H1 (cell line): ENCODE results near the gene LAIR2. TPM values are rescaled to one million over a fixed set of nuclear protein-coding genes. Genes with fewer than 3 reads are reported as not detected.
A peak's percentile ranks its signal among the peaks of the same experiment; 100 is the strongest.

ENCODE experiments used
- CTCF ChIA-PET: fragments of 300-600 bp; sonication (Branson Sonifier 250); formaldehyde crosslinking; loops from one replicate; lab custom pipeline; 2021; ENCODE audit not compliant: partially characterized antibody; lab: Charles Lee
- POLR2A ChIA-PET: fragments of 300-600 bp; sonication (Branson Sonifier 250); formaldehyde crosslinking; loops from one replicate; lab custom pipeline; 2021; ENCODE audit warnings: inconsistent platforms; ENCODE audit not compliant: partially characterized antibody; lab: Charles Lee
- DNase-seq, 2 experiments: peaks; one replicate each; pipeline versions ENCODE4 v3.0.0 to v3.0.0-alpha.2; 2010 to 2022; ENCODE audit warnings: low spot score in 2 of 2, low read depth in 1 of 2, mixed read lengths in 1 of 2
- FAIRE-seq: peaks from 2 replicates; lab custom pipeline; 2011; peaks lifted over from hg19 to GRCh38; lab: Jason Lieb, UNC
- H2AFZ ChIP-seq: 2 replicates; pipeline ENCODE4 v1.8.1; 2012; ENCODE audit warnings: low read length, inconsistent platforms
- H2AK5ac ChIP-seq: 2 replicates; pipeline ENCODE4 v1.6.1; 2013; ENCODE audit warnings: low read depth, low read length
- H2BK120ac ChIP-seq: replicated peaks from 2 replicates; pipeline ENCODE3; 2013; ENCODE audit warnings: low read depth, low read length, inconsistent platforms
- H2BK12ac ChIP-seq: 2 replicates; pipeline ENCODE4 v1.6.1; 2013; ENCODE audit warnings: low read depth, low read length
- H2BK15ac ChIP-seq: 2 replicates; pipeline ENCODE4 v1.6.1; 2013; ENCODE audit warnings: low read length
- H2BK20ac ChIP-seq: 2 replicates; pipeline ENCODE4 v1.6.1; 2013; ENCODE audit warnings: low read length
- H2BK5ac ChIP-seq: 2 replicates; pipeline ENCODE4 v1.6.1; 2013; ENCODE audit warnings: low read depth, low read length
- H3K14ac ChIP-seq: 2 replicates; pipeline ENCODE4 v1.6.1; 2013; ENCODE audit warnings: inconsistent platforms; ENCODE audit not compliant: insufficient read length
- H3K18ac ChIP-seq: 2 replicates; pipeline ENCODE4 v1.6.1; 2013; ENCODE audit warnings: low read length; ENCODE audit errors: extremely low read depth
- H3K23ac ChIP-seq: 2 replicates; pipeline ENCODE4 v1.6.1; 2013; ENCODE audit warnings: inconsistent platforms; ENCODE audit not compliant: insufficient read length
- H3K23me2 ChIP-seq: 2 replicates; pipeline ENCODE4 v1.6.1; 2013; ENCODE audit warnings: low read depth, low read length
- H3K27ac ChIP-seq: 2 replicates; pipeline ENCODE4 v1.6.1; 2011; ENCODE audit warnings: low read depth, low read length, inconsistent platforms
- H3K27me3 ChIP-seq, 4 experiments: replicated peaks in 1 of 4; 1 replicate in 1 of 4; 2 replicates in 3 of 4; pipeline versions ENCODE4 v1.6.1 to v1.8.1; 2011 to 2013; ENCODE audit warnings: low read length in 3 of 4, mild to moderate bottlenecking in 3 of 4, inconsistent platforms in 2 of 4, mixed read lengths in 2 of 4, moderate library complexity in 1 of 4; ENCODE audit not compliant: control insufficient read depth in 3 of 4, insufficient read depth in 3 of 4; ENCODE audit errors: extremely low read depth in 1 of 4
- H3K36me3 ChIP-seq, 4 experiments: 2 replicates each; pipeline versions ENCODE4 v1.6.1 to v1.8.1; 2011 to 2013; ENCODE audit warnings: mild to moderate bottlenecking in 4 of 4, low read length in 3 of 4, moderate library complexity in 2 of 4, control low read depth in 1 of 4, inconsistent platforms in 1 of 4; ENCODE audit not compliant: insufficient read depth in 4 of 4, control insufficient read depth in 2 of 4
- H3K4ac ChIP-seq: replicated peaks from 2 replicates; pipeline ENCODE3; 2013; ENCODE audit warnings: low read length, low read depth, mixed read lengths, inconsistent platforms; ENCODE audit not compliant: insufficient read length
- H3K4me1 ChIP-seq, 4 experiments: replicated peaks in 1 of 4; 1 replicate in 1 of 4; 2 replicates in 3 of 4; pipeline versions ENCODE4 v1.6.1 to v1.8.1; 2011 to 2013; ENCODE audit warnings: low read length in 3 of 4, inconsistent platforms in 2 of 4, mixed read lengths in 1 of 4; ENCODE audit not compliant: insufficient read depth in 4 of 4, control insufficient read depth in 3 of 4
- H3K4me2 ChIP-seq, 2 experiments: 2 replicates each; pipeline versions ENCODE4 v1.6.1 to v1.8.1; 2011 to 2013; ENCODE audit warnings: low read depth in 2 of 2, low read length in 2 of 2, control low read depth in 1 of 2, inconsistent platforms in 1 of 2, mild to moderate bottlenecking in 1 of 2; ENCODE audit not compliant: insufficient read depth in 1 of 2
- H3K4me3 ChIP-seq, 4 experiments: fragments of 200-600, 300-600 bp in 1 of 4; sonication (generic), shearing (Covaris generic), sonication (Bioruptor Twin) in 1 of 4; 2 replicates each; pipeline versions ENCODE4 v1.5.1 to v1.8.1; 2011 to 2016; ENCODE audit warnings: low read length in 4 of 4, low read depth in 3 of 4, control low read depth in 2 of 4, inconsistent platforms in 2 of 4, mild to moderate bottlenecking in 2 of 4, mixed read lengths in 1 of 4, moderate library complexity in 1 of 4; ENCODE audit not compliant: insufficient read depth in 2 of 4; ENCODE audit errors: extremely low read depth in 1 of 4
- H3K56ac ChIP-seq: replicated peaks from 2 replicates; pipeline ENCODE3; 2013; ENCODE audit warnings: low read depth, mild to moderate bottlenecking, mixed read lengths, low read length, inconsistent platforms; ENCODE audit not compliant: insufficient read length
- H3K79me1 ChIP-seq: 2 replicates; pipeline ENCODE4 v1.6.1; 2013; ENCODE audit warnings: low read depth, low read length, control low read depth
- H3K79me2 ChIP-seq, 2 experiments: 2 replicates each; pipeline versions ENCODE4 v1.6.1 to v1.8.1; 2012 to 2013; ENCODE audit warnings: low read length in 2 of 2, mild to moderate bottlenecking in 2 of 2, inconsistent platforms in 1 of 2; ENCODE audit not compliant: insufficient read depth in 2 of 2, control insufficient read depth in 1 of 2
- H3K9ac ChIP-seq, 4 experiments: replicated peaks in 1 of 4; 1 replicate in 1 of 4; 2 replicates in 3 of 4; pipeline versions ENCODE4 v1.6.1 to v1.8.1; 2011 to 2013; ENCODE audit warnings: low read depth in 3 of 4, low read length in 3 of 4, control low read depth in 2 of 4, mild to moderate bottlenecking in 2 of 4, moderate library complexity in 2 of 4, inconsistent platforms in 1 of 4; ENCODE audit errors: extremely low read depth in 1 of 4
- H3K9me3 ChIP-seq, 2 experiments: 2 replicates each; pipeline versions ENCODE4 v1.6.1 to v1.8.1; 2012 to 2013; ENCODE audit warnings: mild to moderate bottlenecking in 2 of 2, moderate library complexity in 2 of 2, control low read depth in 1 of 2, inconsistent platforms in 1 of 2, low read depth in 1 of 2, low read length in 1 of 2, mixed read lengths in 1 of 2; ENCODE audit not compliant: insufficient read depth in 2 of 2
- H4K20me1 ChIP-seq, 2 experiments: replicated peaks in 1 of 2; 2 replicates each; pipeline versions ENCODE3 to v1.8.1; 2011 to 2013; ENCODE audit warnings: inconsistent platforms in 2 of 2, low read length in 2 of 2, mild to moderate bottlenecking in 1 of 2; ENCODE audit not compliant: insufficient read depth in 2 of 2, control insufficient read depth in 1 of 2
- H4K5ac ChIP-seq: 2 replicates; pipeline ENCODE4 v1.6.1; 2013; ENCODE audit warnings: low read length, low read depth, mixed read lengths, inconsistent platforms; ENCODE audit not compliant: insufficient read length
- H4K8ac ChIP-seq: 2 replicates; pipeline ENCODE4 v1.8.0; 2013; ENCODE audit warnings: mild to moderate bottlenecking, moderate library complexity, low read length, inconsistent platforms; ENCODE audit not compliant: insufficient read depth; ENCODE audit errors: extremely low read depth
- H4K91ac ChIP-seq: replicated peaks from 2 replicates; pipeline ENCODE3; 2013; ENCODE audit warnings: low read length, mixed read lengths, inconsistent platforms; ENCODE audit not compliant: insufficient read length
- BACH1 ChIP-seq: IDR thresholded peaks from 2 replicates; pipeline ENCODE4 v1.6.1; 2012; ENCODE audit warnings: low read length, improper control_type of control experiment
- JUN ChIP-seq: IDR thresholded peaks from 2 replicates; pipeline ENCODE4 v1.6.1; 2011; ENCODE audit warnings: low read depth, mild to moderate bottlenecking, improper control_type of control experiment, low read length
- MAX ChIP-seq: IDR thresholded peaks from 2 replicates; pipeline ENCODE4 v1.6.1; 2012; ENCODE audit warnings: inconsistent platforms
- PHF8 ChIP-seq: fragments of 200-600 bp; sonication (generic); conservative IDR thresholded peaks from 2 replicates; pipeline ENCODE4 v1.7.1; 2012; ENCODE audit warnings: low read depth, mild to moderate bottlenecking, inconsistent platforms, low read length, moderate library complexity
- SP1 ChIP-seq: IDR thresholded peaks from 2 replicates; pipeline ENCODE4 v1.6.1; 2011; ENCODE audit warnings: low read depth, low read length
- TAF1 ChIP-seq: IDR thresholded peaks from 2 replicates; pipeline ENCODE4 v1.6.1; 2011; ENCODE audit warnings: mild to moderate bottlenecking, low read depth, low read length
- WGBS, 2 experiments: shearing (Covaris generic) in 1 of 2; methylation state at CpG; one replicate each; pipeline versions ENCODE4 v1.1.6 to v1.1.7; 2013 to 2015; ENCODE audit warnings: low lambda C conversion rate in 2 of 2, mixed read lengths in 2 of 2, inconsistent platforms in 1 of 2, low coverage in 1 of 2, missing lambda C conversion rate in 1 of 2; ENCODE audit not compliant: insufficient replicate concordance in 2 of 2, insufficient coverage in 1 of 2, insufficient read length in 1 of 2; ENCODE audit errors: extremely low coverage in 1 of 2, missing lambda C conversion rate in 1 of 2; 5-methylcytosine and 5-hydroxymethylcytosine counted together
- polyA plus RNA-seq, 7 experiments: library from polyadenylated mRNA; depleted of rRNA in 3 of 7; stranded (reverse) in 5 of 7; unstranded in 2 of 7; fragments of >200 nt in 5 of 7; fragments of 200-250 nt in 2 of 7; gene quantifications; 1 replicate in 5 of 7; 2 replicates in 1 of 7; 4 replicates in 1 of 7; pipeline versions ENCODE4 v1.2.1 to v1.2.3, GENCODE V29; 2011 to 2013; ENCODE audit warnings: missing spikeins in 2 of 7, mixed read lengths in 2 of 7
- total RNA-seq: library from RNA; stranded (reverse); fragmentation: NEBNext Ultra II Directional; extraction: Animal tissue kit (Norgen Biotek cat#: 25700); gene quantifications from 2 replicates; pipeline ENCODE4 v1.2.1, GENCODE V29; 2021

The LAIR2 gene
- total and polyA plus RNA-seq, 2 of the 8 experiments (the other 6 are each of a cell fraction or from before 2014, with no cell fraction given): not detected

- H4K8ac ChIP-seq: no peak overlapping the region
- peaks cover 0 to 2% of the 10 kb centered on the region in 2 experiments for H4K20me1 ChIP-seq
- H2BK20ac ChIP-seq: no peak overlapping the region
- 77 to 100% methylated on average over 2 to 22 of the region's 22 CpGs for WGBS, 2 experiments
- H3K14ac ChIP-seq: no peak overlapping the region
- no peaks in the 10 kb centered on the region for H3K27me3 ChIP-seq
- no peak overlapping the region for H3K4me2 ChIP-seq
- no peaks in the 10 kb centered on the region; a peak in 2 of 7 replicates for H3K4me1 ChIP-seq
- H3K36me3 ChIP-seq: peaks cover 0 to 3% (median 0%) of the 10 kb centered on the region in 4 experiments; a peak in 1 of 8 replicates
- H3K9ac ChIP-seq: no peak overlapping the region; a peak in 1 of 7 replicates
- POLR2A ChIA-PET: no interaction called here
- peak overlapping the region; percentile 97 for H3K56ac ChIP-seq
- H3K4ac ChIP-seq: no peak overlapping the region
- H3K27ac ChIP-seq: no peak overlapping the region
- DNase-seq: no peak
- no peak for FAIRE-seq
- H4K5ac ChIP-seq: no peak overlapping the region
- no peak overlapping the region for H2AFZ ChIP-seq
- no peak overlapping the region for H2BK120ac ChIP-seq
- no peak overlapping the region for H3K23ac ChIP-seq
- H3K18ac ChIP-seq: no peak overlapping the region
- H2AK5ac ChIP-seq: no peak overlapping the region
- CTCF ChIA-PET: no interaction called here
- H3K4me3 ChIP-seq: no peak overlapping the region
- H2BK12ac ChIP-seq: no peak overlapping the region
- H3K79me2 ChIP-seq: no peaks in the 10 kb centered on the region; a peak in 1 of 4 replicates
- H3K79me1 ChIP-seq: no peaks in the 10 kb centered on the region
- peaks cover 5% of the 10 kb centered on the region; the same call in 1 of the 2 replicates for H3K23me2 ChIP-seq
- peaks cover 51 to 86% of the 10 kb centered on the region in 2 experiments for H3K9me3 ChIP-seq
- no peak overlapping the region for H2BK15ac ChIP-seq
- H4K91ac ChIP-seq: no peak overlapping the region
- no peak overlapping the region for H2BK5ac ChIP-seq
- TF ChIP-seq MAX (no peak), PHF8 (no peak), JUN (no peak), SP1 (no peak), TAF1 (no peak), BACH1 (no peak)
Observed at GRCh38 chr19:54551950-54552912, 49.6 kb downstream of the LAIR2 start.
